NB4 (cell line): Measurements from ENCODE around the gene MDC1.

Experiments used
- DNase-seq: peaks from one replicate; pipeline ENCODE4 v3.0.0; 2010; ENCODE audit warnings: low read depth
- H3K4me3 ChIP-seq: one replicate; pipeline ENCODE4 v1.5.1; 2011; ENCODE audit warnings: mild to moderate bottlenecking, low read depth, low read length, moderate library complexity
- CTCF ChIP-seq: IDR thresholded peaks from one replicate; pipeline ENCODE4 v1.5.1; 2012; ENCODE audit warnings: low read depth, low read length
- MAX ChIP-seq: IDR thresholded peaks from 2 replicates; pipeline ENCODE4 v1.6.1; 2011; ENCODE audit warnings: low read depth, low read length
- MYC ChIP-seq: IDR thresholded peaks from 2 replicates; pipeline ENCODE4 v1.6.1; 2011; ENCODE audit warnings: low read depth, low read length
- POLR2A ChIP-seq: IDR thresholded peaks from 2 replicates; pipeline ENCODE4 v1.6.1; 2011; ENCODE audit warnings: mild to moderate bottlenecking; ENCODE audit not compliant: insufficient read length; ENCODE audit errors: extremely low read depth

The MDC1 gene

GRCh38 chr6:30707281-30707850, 9.7 kb downstream of the MDC1 start:
- TF ChIP-seq MAX (no peak), MYC (no peak), CTCF (no peak), POLR2A (no peak)
- no peak overlapping the region for H3K4me3 ChIP-seq
- DNase-seq, result no peak

- no peak overlapping the region for H3K4me3 ChIP-seq
- TF ChIP-seq POLR2A, result no peak
- DNase-seq, result no peak
These were observed 11.5 kb downstream of the MDC1 start for GRCh38 chr6:30705620-30706019.

GRCh38 chr6:30703821-30704220, 13.3 kb downstream of the MDC1 start:
- no peak overlapping the region for H3K4me3 ChIP-seq
- no peak for DNase-seq
- TF ChIP-seq MAX (no peak), MYC (no peak), CTCF (no peak), POLR2A (no peak)

GRCh38 chr6:30703011-30703410, 14.1 kb downstream of the MDC1 start:
- no peak overlapping the region for H3K4me3 ChIP-seq
- TF ChIP-seq MYC (no peak), CTCF (no peak), POLR2A (no peak), MAX (no peak)
- DNase-seq, result no peak

- TF ChIP-seq MYC (no peak), POLR2A (no peak), CTCF (no peak), MAX (no peak)
- no peak overlapping the region for H3K4me3 ChIP-seq
- no peak for DNase-seq
These were observed 16.7 kb downstream of the MDC1 start for GRCh38 chr6:30700340-30700739.

DNA sequence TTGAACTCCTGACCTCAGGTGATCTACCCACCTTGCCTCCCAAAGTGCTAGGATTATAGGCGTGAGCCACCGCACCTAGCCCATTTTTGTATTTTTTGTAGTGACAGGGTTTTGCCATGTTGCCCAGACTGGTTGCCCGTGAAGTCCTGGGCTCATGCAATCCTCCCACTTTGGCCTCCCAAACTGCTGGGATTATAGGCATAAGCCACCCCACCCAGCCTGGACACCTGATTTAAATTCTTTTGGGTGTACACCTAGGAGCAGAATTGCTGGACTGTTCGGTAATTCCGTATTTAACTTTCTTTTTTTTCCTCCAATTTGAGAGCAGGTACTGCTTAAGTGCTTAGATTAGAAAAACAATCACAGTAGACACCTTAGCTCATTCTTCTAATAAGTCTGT, 20.6 kb downstream of the MDC1 start:
- no peak for DNase-seq
- no peak overlapping the region for H3K4me3 ChIP-seq
- TF ChIP-seq MAX, result no peak
- TF ChIP-seq POLR2A, result no peak
- TF ChIP-seq CTCF, result no peak
- no peak for TF ChIP-seq MYC
